HCT116 (cell line): Measurements from ENCODE around the gene CDC37L1. TPM values are rescaled to one million over a fixed set of nuclear protein-coding genes. Genes with fewer than 3 reads are reported as not detected.

ENCODE experiments used
- ATAC-seq: fragments of 200-7000 bp; cut with Tn5 transposase; 2 replicates; pipeline ENCODE4 v1.9.1; 2020; ENCODE audit warnings: mild to moderate bottlenecking, moderate library complexity
- BruUV-seq: library from RNA; stranded (reverse); fragments of 400-500 nt; replicated peaks from 2 replicates; lab custom pipeline; 2021; lab: Mats Ljungman, UMichigan
- CTCF ChIA-PET: fragments of 300-600 bp; sonication (Branson Sonifier 250); formaldehyde crosslinking; loops from one replicate; lab custom pipeline; 2021; ENCODE audit warnings: antibody characterized with exemption; lab: Charles Lee
- POLR2A ChIA-PET: fragments of 300-600, 350-600 bp; sonication (Branson Sonifier 250); formaldehyde crosslinking; loops from one replicate; lab custom pipeline; 2021; ENCODE audit warnings: antibody characterized with exemption; lab: Charles Lee
- RAD21 ChIA-PET, 2 experiments: fragments of 300-600 bp; sonication (Branson Sonifier 250); formaldehyde crosslinking; loops; one replicate each; lab custom pipeline; 2023; ENCODE audit warnings: low total read pairs in 2 of 2; ENCODE audit not compliant: uncharacterized antibody in 2 of 2, unreplicated experiment in 2 of 2, low non-redundant PET in 1 of 2; lab: Charles Lee
- DNase-seq: peaks from one replicate; pipeline ENCODE4 v3.0.0-alpha.2; 2010; ENCODE audit warnings: low read depth, low spot score
- H2AFZ ChIP-seq: fragments of 200-600 bp; shearing (Covaris generic), sonication (generic); 2 replicates; pipeline ENCODE4 v1.6.1; 2017; ENCODE audit warnings: low read depth, mixed run types, mixed read lengths, antibody characterized with exemption, low read length; ENCODE audit not compliant: poor library complexity, severe bottlenecking
- H3K27ac ChIP-seq: 2 replicates; pipeline ENCODE4 v1.5.1; 2012; ENCODE audit warnings: low read depth, low read length
- H3K27me3 ChIP-seq: fragments of 200-600 bp; sonication (generic); 2 replicates; pipeline ENCODE4 v1.6.1; 2016; ENCODE audit warnings: mixed run types, low read length, mixed read lengths; ENCODE audit not compliant: insufficient read depth
- H3K36me3 ChIP-seq, 2 experiments: fragments of 200-500 bp in 1 of 2; fragments of 200-600 bp in 1 of 2; sonication (Bioruptor generic) in 1 of 2; sonication (generic) in 1 of 2; 2 replicates each; pipeline versions ENCODE4 v1.5.1 to v1.6.1; 2014 to 2016; ENCODE audit warnings: low read length in 2 of 2, inconsistent platforms in 1 of 2, mixed read lengths in 1 of 2, mixed run types in 1 of 2; ENCODE audit not compliant: insufficient read depth in 2 of 2, control insufficient read depth in 1 of 2
- H3K4me1 ChIP-seq, 2 experiments: fragments of 200-600 bp in 1 of 2; sonication (generic) in 1 of 2; 2 replicates each; pipeline versions ENCODE4 v1.5.1 to v1.6.1; 2012 to 2017; ENCODE audit warnings: low read length in 2 of 2, inconsistent platforms in 1 of 2, mild to moderate bottlenecking in 1 of 2, mixed read lengths in 1 of 2, mixed run types in 1 of 2, moderate library complexity in 1 of 2; ENCODE audit not compliant: insufficient read depth in 2 of 2, control insufficient read depth in 1 of 2
- H3K4me2 ChIP-seq: fragments of 200-600 bp; sonication (generic); 2 replicates; pipeline ENCODE4 v1.6.1; 2017; ENCODE audit warnings: mixed run types, low read length, mixed read lengths
- H3K4me3 ChIP-seq, 2 experiments: fragments of 200-600 bp in 1 of 2; sonication (generic) in 1 of 2; replicated peaks in 1 of 2; 2 replicates each; pipeline ENCODE4 v1.5.1; 2011 to 2016; ENCODE audit warnings: low read length in 2 of 2, control low read depth in 1 of 2, low read depth in 1 of 2, mild to moderate bottlenecking in 1 of 2, mixed read lengths in 1 of 2, mixed run types in 1 of 2
- H3K79me2 ChIP-seq: fragments of 200-600 bp; sonication (generic); 2 replicates; pipeline ENCODE4 v1.6.1; 2017; ENCODE audit warnings: mild to moderate bottlenecking, mixed run types, low read length, moderate library complexity, mixed read lengths; ENCODE audit not compliant: insufficient read depth
- H3K9ac ChIP-seq: fragments of 200-600 bp; sonication (generic); 2 replicates; pipeline ENCODE4 v1.6.1; 2016; ENCODE audit warnings: low read length, mixed read lengths
- H3K9me2 ChIP-seq: fragments of 200-600 bp; sonication (generic), shearing (Covaris generic); 2 replicates; pipeline ENCODE4 v1.6.1; 2017; ENCODE audit warnings: mixed run types, mild to moderate bottlenecking, moderate library complexity; ENCODE audit not compliant: insufficient read depth
- H3K9me3 ChIP-seq, 2 experiments: fragments of 200-500 bp in 1 of 2; fragments of 200-600 bp in 1 of 2; sonication (Bioruptor generic) in 1 of 2; sonication (generic) in 1 of 2; 2 replicates each; pipeline ENCODE4 v1.6.1; 2014 to 2017; ENCODE audit warnings: low read length in 2 of 2, mixed read lengths in 2 of 2, inconsistent platforms in 1 of 2, low read depth in 1 of 2, mild to moderate bottlenecking in 1 of 2, mixed run types in 1 of 2, moderate library complexity in 1 of 2; ENCODE audit not compliant: control insufficient read depth in 1 of 2, insufficient read depth in 1 of 2
- H4K20me1 ChIP-seq: fragments of 200-600 bp; sonication (generic), shearing (Covaris generic); 2 replicates; pipeline ENCODE4 v1.6.1; 2017; ENCODE audit warnings: mixed run types, mild to moderate bottlenecking, moderate library complexity; ENCODE audit not compliant: insufficient read depth
- RAD21 ChIP-seq: IDR thresholded peaks from 2 replicates; pipeline ENCODE4 v1.6.1; 2012; ENCODE audit warnings: low read depth, mild to moderate bottlenecking
- SP1 ChIP-seq: IDR thresholded peaks from 2 replicates; pipeline ENCODE4 v1.6.1; 2012; ENCODE audit warnings: low read depth
- intact Hi-C: fragments of 100-400 bp; cut with micrococcal nuclease; formaldehyde crosslinking; loops from 2 replicates; pipeline ENCODE4 v1.10.0; 2022
- total RNA-seq: library from RNA; stranded (reverse); gene quantifications from one replicate; pipeline ENCODE4 v1.2.1, GENCODE V29; 2021; ENCODE audit not compliant: unreplicated experiment
- TF ChIP-seq, protein P1 (sequence below): IDR thresholded peaks from 2 replicates; pipeline ENCODE4 v1.6.1; 2012; ENCODE audit warnings: low read depth

Gene CDC37L1
- total RNA-seq, 1 experiment from 2014 or later: 18.1 TPM

GRCh38 chr9:4678679-4679267 lies 596 bp upstream of the CDC37L1 start:
- Histone ChIP-seq H3K79me2 (peaks cover 38% of the 10 kb centered on the region), H3K4me1 (peaks cover 15 to 23% of the 10 kb centered on the region in 2 experiments), H2AFZ (peak overlapping the region; percentile 83), H3K9me2 (no peaks in the 10 kb centered on the region), H3K9me3 (no peaks in the 10 kb centered on the region), H4K20me1 (no peaks in the 10 kb centered on the region), H3K36me3 (no peaks in the 10 kb centered on the region), H3K27ac (peak overlapping the region; percentile 88), H3K4me3 (peak overlapping the region; percentile 87 to 88), H3K9ac (peak overlapping the region; percentile 71), H3K27me3 (no peaks in the 10 kb centered on the region), H3K4me2 (peak overlapping the region; percentile 91)
- RAD21 ChIA-PET: no interaction called here
- CTCF ChIA-PET: interaction anchor here (1.0 to 1.1 kb wide), 2 partner anchors 13 to 75 kb away, joined by 3 to 4 read pairs; no protein-coding TSS in a partner anchor
- DNase-seq: no peak
- TSS peak; percentile 91 for BruUV-seq
- intact Hi-C loops: no loop called here
- POLR2A ChIA-PET: interaction anchor here (0.7 to 1.0 kb wide), 5 partner anchors 8 to 64 kb away, joined by 3 to 8 read pairs (median 3); partner anchors contain the start of genes AK3 and SPATA6L
- peak; percentile 23; the same call in 1 of the 2 replicates for ATAC-seq
- 0 out of 2 replicates have a peak, but pooled peaks have one; percentile 20 for TF ChIP-seq RAD21
- no peak for TF ChIP-seq SP1

DNA sequence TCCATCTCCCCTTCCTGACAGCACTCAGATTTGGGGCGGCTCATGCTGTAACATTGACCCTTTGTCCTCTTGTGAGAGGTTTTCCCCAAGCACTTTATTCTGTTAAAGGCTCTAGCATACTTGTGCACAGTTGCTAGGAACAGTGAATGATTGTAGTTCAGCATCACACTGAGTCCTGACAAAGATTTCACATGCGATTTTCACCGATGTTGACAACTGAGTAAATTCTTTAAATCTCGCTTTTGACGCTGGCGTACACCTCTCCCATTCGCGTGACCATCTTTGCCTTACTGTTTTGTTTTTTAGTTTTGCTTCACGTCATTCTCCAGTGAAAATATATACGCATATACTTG lies 780 bp downstream of the CDC37L1 start:
- Histone ChIP-seq H3K27ac (peak overlapping the region; percentile 88), H3K27me3 (no peaks in the 10 kb centered on the region), H3K9me3 (no peaks in the 10 kb centered on the region), H4K20me1 (no peaks in the 10 kb centered on the region), H3K4me1 (peaks cover 15 to 23% of the 10 kb centered on the region in 2 experiments), H3K4me3 (peak overlapping the region; percentile 87 to 88), H3K9me2 (no peaks in the 10 kb centered on the region), H3K4me2 (peak overlapping the region; percentile 91), H3K36me3 (peaks cover 2 to 4% of the 10 kb centered on the region in 2 experiments; a peak in 1 of 4 replicates), H3K79me2 (peaks cover 48% of the 10 kb centered on the region), H3K9ac (peak overlapping the region; percentile 71), H2AFZ (no peak overlapping the region)
- ATAC-seq (no peak), DNase-seq (no peak)
- POLR2A ChIA-PET: no interaction called here
- BruUV-seq: no TSS peak
- TF ChIP-seq, protein P1, sequence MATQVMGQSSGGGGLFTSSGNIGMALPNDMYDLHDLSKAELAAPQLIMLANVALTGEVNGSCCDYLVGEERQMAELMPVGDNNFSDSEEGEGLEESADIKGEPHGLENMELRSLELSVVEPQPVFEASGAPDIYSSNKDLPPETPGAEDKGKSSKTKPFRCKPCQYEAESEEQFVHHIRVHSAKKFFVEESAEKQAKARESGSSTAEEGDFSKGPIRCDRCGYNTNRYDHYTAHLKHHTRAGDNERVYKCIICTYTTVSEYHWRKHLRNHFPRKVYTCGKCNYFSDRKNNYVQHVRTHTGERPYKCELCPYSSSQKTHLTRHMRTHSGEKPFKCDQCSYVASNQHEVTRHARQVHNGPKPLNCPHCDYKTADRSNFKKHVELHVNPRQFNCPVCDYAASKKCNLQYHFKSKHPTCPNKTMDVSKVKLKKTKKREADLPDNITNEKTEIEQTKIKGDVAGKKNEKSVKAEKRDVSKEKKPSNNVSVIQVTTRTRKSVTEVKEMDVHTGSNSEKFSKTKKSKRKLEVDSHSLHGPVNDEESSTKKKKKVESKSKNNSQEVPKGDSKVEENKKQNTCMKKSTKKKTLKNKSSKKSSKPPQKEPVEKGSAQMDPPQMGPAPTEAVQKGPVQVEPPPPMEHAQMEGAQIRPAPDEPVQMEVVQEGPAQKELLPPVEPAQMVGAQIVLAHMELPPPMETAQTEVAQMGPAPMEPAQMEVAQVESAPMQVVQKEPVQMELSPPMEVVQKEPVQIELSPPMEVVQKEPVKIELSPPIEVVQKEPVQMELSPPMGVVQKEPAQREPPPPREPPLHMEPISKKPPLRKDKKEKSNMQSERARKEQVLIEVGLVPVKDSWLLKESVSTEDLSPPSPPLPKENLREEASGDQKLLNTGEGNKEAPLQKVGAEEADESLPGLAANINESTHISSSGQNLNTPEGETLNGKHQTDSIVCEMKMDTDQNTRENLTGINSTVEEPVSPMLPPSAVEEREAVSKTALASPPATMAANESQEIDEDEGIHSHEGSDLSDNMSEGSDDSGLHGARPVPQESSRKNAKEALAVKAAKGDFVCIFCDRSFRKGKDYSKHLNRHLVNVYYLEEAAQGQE: no peak
- RAD21 ChIA-PET: no interaction called here
- intact Hi-C loops: no loop called here
- CTCF ChIA-PET: interaction anchor here (1.1 kb wide), 1 partner anchor 15 kb away, joined by 3 read pairs; no protein-coding TSS in a partner anchor
